Activated naive CD8-positive, alpha-beta T cell treated with anti-CD3 and anti-CD28 coated beads, Interleukin-2, amount 50 U/mL, for 24 hours (primary cell): ENCODE results near the gene LDLRAD4.

Experiments used
- ATAC-seq: fragments of 150-1000 bp; cut with Tn5 transposase; one replicate; pipeline ENCODE4 v1.10.0; 2021
- DNase-seq: peaks from one replicate; pipeline ENCODE4 v3.0.0; 2021
- H3K27ac Mint-ChIP-seq: one replicate; pipeline ENCODE4 v1.8.0; 2021; ENCODE audit warnings: mild to moderate bottlenecking, mixed read lengths
- H3K27me3 Mint-ChIP-seq: one replicate; pipeline ENCODE4 v1.8.0; 2021; ENCODE audit warnings: mixed read lengths
- H3K36me3 Mint-ChIP-seq: one replicate; pipeline ENCODE4 v1.8.0; 2021; ENCODE audit warnings: low read depth, mixed read lengths
- H3K4me1 Mint-ChIP-seq: one replicate; pipeline ENCODE4 v1.8.0; 2021; ENCODE audit warnings: mixed read lengths
- H3K4me3 Mint-ChIP-seq: one replicate; pipeline ENCODE4 v1.8.0; 2021; ENCODE audit warnings: mild to moderate bottlenecking, moderate library complexity, mixed read lengths
- H3K9me3 Mint-ChIP-seq: one replicate; pipeline ENCODE4 v1.8.0; 2021; ENCODE audit warnings: mixed read lengths

Gene LDLRAD4

DNA sequence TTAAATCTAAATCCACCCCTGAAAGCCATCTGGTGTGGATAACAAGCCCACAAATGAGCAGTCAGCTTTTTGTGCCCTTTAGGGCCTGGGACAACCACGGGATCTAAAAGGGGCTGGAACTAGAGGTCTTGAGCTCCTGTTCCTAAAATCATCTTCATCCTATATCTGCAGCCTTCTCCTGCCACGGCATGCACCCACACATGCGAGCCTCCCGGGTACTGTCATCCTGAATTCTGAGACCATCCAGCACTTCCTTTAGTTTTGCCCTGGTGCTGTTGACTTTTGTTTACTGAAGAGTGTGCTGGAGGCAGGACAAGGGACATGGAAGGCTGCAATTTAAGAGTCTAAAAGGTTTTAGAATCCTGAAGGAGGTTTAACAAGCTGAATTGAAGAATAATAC, 324.6 kb downstream of the LDLRAD4 start:
- Mint-ChIP-seq H3K36me3 (peaks cover 2% of the 10 kb centered on the region), H3K4me3 (no peak overlapping the region), H3K9me3 (peaks cover 7% of the 10 kb centered on the region), H3K27me3 (no peaks in the 10 kb centered on the region), H3K4me1 (peaks cover 41% of the 10 kb centered on the region), H3K27ac (no peak overlapping the region)
- DNase-seq: no peak
- ATAC-seq: no peak

- ATAC-seq (no peak), DNase-seq (no peak)
- Mint-ChIP-seq H3K36me3 (peaks cover 2% of the 10 kb centered on the region), H3K4me1 (peaks cover 37% of the 10 kb centered on the region), H3K4me3 (no peak overlapping the region), H3K27me3 (no peaks in the 10 kb centered on the region), H3K27ac (no peak overlapping the region), H3K9me3 (peaks cover 7% of the 10 kb centered on the region)
Measured at GRCh38 chr18:13543811-13544732, 325.5 kb downstream of the LDLRAD4 start.

GRCh38 chr18:13544953-13545352, 326.4 kb downstream of the LDLRAD4 start:
- H3K27ac Mint-ChIP-seq: no peak overlapping the region
- peaks cover 35% of the 10 kb centered on the region for H3K4me1 Mint-ChIP-seq
- ATAC-seq: no peak
- no peak for DNase-seq
- H3K9me3 Mint-ChIP-seq: peaks cover 7% of the 10 kb centered on the region
- H3K36me3 Mint-ChIP-seq: peaks cover 3% of the 10 kb centered on the region
- no peaks in the 10 kb centered on the region for H3K27me3 Mint-ChIP-seq
- H3K4me3 Mint-ChIP-seq: no peak overlapping the region

GRCh38 chr18:13545514-13545913, 327.0 kb downstream of the LDLRAD4 start:
- no peaks in the 10 kb centered on the region for H3K27me3 Mint-ChIP-seq
- peaks cover 6% of the 10 kb centered on the region for H3K36me3 Mint-ChIP-seq
- no peak overlapping the region for H3K4me3 Mint-ChIP-seq
- ATAC-seq (no peak), DNase-seq (no peak)
- peaks cover 32% of the 10 kb centered on the region for H3K4me1 Mint-ChIP-seq
- H3K9me3 Mint-ChIP-seq: peaks cover 7% of the 10 kb centered on the region
- no peak overlapping the region for H3K27ac Mint-ChIP-seq

DNA sequence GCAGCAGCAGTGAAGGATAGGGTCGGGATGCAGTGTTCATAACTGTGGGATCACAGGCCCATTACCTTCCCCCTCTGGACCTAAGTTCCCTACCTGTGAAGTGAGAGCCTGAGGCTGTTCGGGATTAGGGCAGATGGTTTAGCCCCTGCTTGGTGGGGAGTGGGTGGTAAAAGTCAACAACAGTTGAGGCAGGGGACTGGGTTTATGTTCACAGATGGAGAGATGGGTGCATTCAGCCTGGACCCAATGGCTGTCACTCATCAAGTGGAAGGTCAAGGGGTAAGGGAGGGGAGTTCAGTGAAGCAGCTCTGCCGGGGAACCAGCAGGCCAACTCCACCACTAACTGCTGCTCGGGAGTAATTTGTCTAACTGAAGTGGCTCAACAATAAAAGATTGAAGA, 327.4 kb downstream of the LDLRAD4 start:
- no peaks in the 10 kb centered on the region for H3K27me3 Mint-ChIP-seq
- H3K4me1 Mint-ChIP-seq: peaks cover 28% of the 10 kb centered on the region
- H3K27ac Mint-ChIP-seq: no peak overlapping the region
- ATAC-seq (no peak), DNase-seq (no peak)
- peaks cover 7% of the 10 kb centered on the region for H3K9me3 Mint-ChIP-seq
- H3K4me3 Mint-ChIP-seq: no peak overlapping the region
- H3K36me3 Mint-ChIP-seq: peaks cover 6% of the 10 kb centered on the region

DNA sequence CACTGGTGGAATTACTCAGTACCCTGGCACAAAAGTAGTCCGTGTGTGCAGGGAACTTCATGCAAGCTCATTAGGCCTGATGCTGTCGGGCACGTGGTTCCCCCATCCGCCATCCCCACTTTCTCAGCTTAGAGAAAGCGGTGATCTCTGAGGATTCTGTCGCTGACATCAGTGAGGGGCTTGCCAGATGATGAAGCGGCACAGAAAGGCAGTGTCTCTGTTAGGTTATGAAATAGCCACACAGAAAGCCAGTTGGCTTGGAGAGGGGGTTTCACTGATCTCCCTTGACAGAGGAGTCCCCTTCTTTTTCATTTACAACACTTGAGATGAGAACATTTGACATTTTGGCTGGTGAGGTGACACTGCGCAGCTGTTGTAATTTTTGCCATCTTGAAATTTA, 328.1 kb downstream of the LDLRAD4 start:
- H3K27ac Mint-ChIP-seq: no peak overlapping the region
- peaks cover 7% of the 10 kb centered on the region for H3K9me3 Mint-ChIP-seq
- H3K27me3 Mint-ChIP-seq: no peaks in the 10 kb centered on the region
- no peak for ATAC-seq
- no peak for DNase-seq
- H3K4me3 Mint-ChIP-seq: no peak overlapping the region
- H3K4me1 Mint-ChIP-seq: peaks cover 21% of the 10 kb centered on the region
- peaks cover 6% of the 10 kb centered on the region for H3K36me3 Mint-ChIP-seq

DNA sequence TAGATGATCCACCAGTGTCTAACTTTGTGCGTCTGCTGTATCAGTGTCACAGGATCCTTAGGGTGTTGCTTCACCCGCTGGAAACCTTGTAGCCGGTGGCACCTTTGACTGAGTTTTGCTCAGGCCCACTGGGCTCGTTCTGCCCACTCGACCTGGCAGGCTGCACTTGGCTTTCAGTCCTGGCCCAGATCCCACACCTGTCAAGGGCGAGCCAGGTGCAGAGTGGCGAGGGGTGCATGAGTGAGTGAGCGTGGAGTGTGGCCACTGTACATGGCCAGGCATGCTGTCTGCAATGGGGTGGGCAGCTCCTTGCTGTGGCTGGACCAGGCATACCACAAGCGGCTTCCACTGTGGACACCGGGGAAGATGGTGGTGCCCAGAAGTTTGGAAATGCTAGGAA, 328.8 kb downstream of the LDLRAD4 start:
- no peak overlapping the region for H3K4me3 Mint-ChIP-seq
- H3K27ac Mint-ChIP-seq: no peak overlapping the region
- no peaks in the 10 kb centered on the region for H3K27me3 Mint-ChIP-seq
- H3K36me3 Mint-ChIP-seq: peaks cover 6% of the 10 kb centered on the region
- peaks cover 7% of the 10 kb centered on the region for H3K9me3 Mint-ChIP-seq
- no peak for DNase-seq
- H3K4me1 Mint-ChIP-seq: peaks cover 17% of the 10 kb centered on the region
- no peak for ATAC-seq

- no peak overlapping the region for H3K4me3 Mint-ChIP-seq
- no peak overlapping the region for H3K27ac Mint-ChIP-seq
- no peak for DNase-seq
- H3K9me3 Mint-ChIP-seq: peaks cover 7% of the 10 kb centered on the region
- H3K27me3 Mint-ChIP-seq: no peaks in the 10 kb centered on the region
- peaks cover 6% of the 10 kb centered on the region for H3K36me3 Mint-ChIP-seq
- peaks cover 17% of the 10 kb centered on the region for H3K4me1 Mint-ChIP-seq
- no peak for ATAC-seq
Measured at GRCh38 chr18:13548106-13548819, 329.7 kb downstream of the LDLRAD4 start.

GRCh38 chr18:13548966-13549879, 330.7 kb downstream of the LDLRAD4 start:
- DNase-seq (no peak), ATAC-seq (no peak)

GRCh38 chr18:13549880-13550232, 331.3 kb downstream of the LDLRAD4 start:
- Mint-ChIP-seq H3K4me1 (peaks cover 19% of the 10 kb centered on the region), H3K4me3 (no peak overlapping the region), H3K27me3 (no peaks in the 10 kb centered on the region), H3K9me3 (peaks cover 7% of the 10 kb centered on the region), H3K27ac (no peak overlapping the region), H3K36me3 (peaks cover 6% of the 10 kb centered on the region)
- no peak for DNase-seq
- ATAC-seq: no peak

More at GRCh38 chr18:13548966-13549879, 330.7 kb downstream of the LDLRAD4 start:
- Mint-ChIP-seq H3K9me3 (peaks cover 7% of the 10 kb centered on the region), H3K27me3 (no peaks in the 10 kb centered on the region), H3K27ac (no peak overlapping the region), H3K36me3 (peaks cover 6% of the 10 kb centered on the region), H3K4me1 (peaks cover 17% of the 10 kb centered on the region), H3K4me3 (no peak overlapping the region)

DNA sequence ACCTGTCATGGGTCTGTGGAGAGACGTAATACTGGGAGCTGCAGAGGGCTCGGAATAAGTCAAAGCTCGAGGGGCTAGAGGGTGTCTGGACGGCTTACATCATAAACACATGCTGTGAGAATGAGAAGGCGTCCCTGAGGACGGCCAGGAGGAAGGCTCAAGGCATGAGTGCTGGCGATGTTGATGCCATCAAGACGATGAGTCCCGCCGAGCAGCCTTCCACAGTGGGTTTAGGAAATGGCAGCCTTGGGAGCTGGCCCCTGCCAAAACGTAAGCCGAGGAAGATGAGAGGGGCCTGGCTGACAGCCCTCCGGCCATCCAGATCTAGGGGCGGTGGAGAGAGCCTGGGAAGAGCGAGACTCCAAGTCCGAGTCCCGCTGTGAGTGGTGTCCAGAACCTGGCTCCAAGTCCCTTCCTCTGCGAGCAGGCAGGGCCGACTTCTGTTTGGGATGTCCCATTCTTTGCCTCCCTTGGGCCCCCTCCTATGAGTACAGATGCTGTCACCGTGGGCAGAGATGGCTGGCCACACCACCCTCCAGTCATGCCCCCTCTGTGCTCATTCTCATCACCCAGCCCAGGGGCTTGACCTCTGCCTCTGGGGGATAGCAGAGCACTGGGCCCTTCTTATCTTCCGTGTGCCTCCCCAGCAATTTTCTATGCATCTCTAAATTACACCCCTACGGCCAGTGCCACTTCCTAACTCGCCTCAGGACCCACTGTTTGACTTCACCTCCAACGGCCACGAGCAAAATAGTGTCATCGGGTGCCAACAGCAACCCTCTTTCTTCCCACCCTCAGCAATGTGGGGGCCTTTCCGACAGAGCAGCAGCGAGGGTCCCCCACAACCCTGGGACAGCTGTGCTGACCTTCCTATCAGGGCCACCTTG, 332.1 kb downstream of the LDLRAD4 start:
- ATAC-seq (no peak), DNase-seq (no peak)
- Mint-ChIP-seq H3K36me3 (peaks cover 6% of the 10 kb centered on the region), H3K27me3 (no peaks in the 10 kb centered on the region), H3K4me3 (no peak overlapping the region), H3K4me1 (peaks cover 24% of the 10 kb centered on the region), H3K27ac (no peak overlapping the region), H3K9me3 (peaks cover 7% of the 10 kb centered on the region)

- no peak overlapping the region for H3K27ac Mint-ChIP-seq
- peaks cover 7% of the 10 kb centered on the region for H3K9me3 Mint-ChIP-seq
- H3K27me3 Mint-ChIP-seq: no peaks in the 10 kb centered on the region
- H3K4me1 Mint-ChIP-seq: peaks cover 24% of the 10 kb centered on the region
- DNase-seq: no peak
- no peak overlapping the region for H3K4me3 Mint-ChIP-seq
- peaks cover 6% of the 10 kb centered on the region for H3K36me3 Mint-ChIP-seq
- ATAC-seq: no peak
Measured at GRCh38 chr18:13551305-13551603, 332.7 kb downstream of the LDLRAD4 start.

GRCh38 chr18:13551841-13552733, 333.5 kb downstream of the LDLRAD4 start:
- DNase-seq (no peak), ATAC-seq (peak; percentile 35)
- Mint-ChIP-seq H3K4me1 (peaks cover 20% of the 10 kb centered on the region), H3K36me3 (peaks cover 6% of the 10 kb centered on the region), H3K4me3 (no peak overlapping the region), H3K27ac (no peak overlapping the region), H3K9me3 (peaks cover 4% of the 10 kb centered on the region), H3K27me3 (no peaks in the 10 kb centered on the region)
